ENCODE results near the gene UBE2G2.

DNA sequence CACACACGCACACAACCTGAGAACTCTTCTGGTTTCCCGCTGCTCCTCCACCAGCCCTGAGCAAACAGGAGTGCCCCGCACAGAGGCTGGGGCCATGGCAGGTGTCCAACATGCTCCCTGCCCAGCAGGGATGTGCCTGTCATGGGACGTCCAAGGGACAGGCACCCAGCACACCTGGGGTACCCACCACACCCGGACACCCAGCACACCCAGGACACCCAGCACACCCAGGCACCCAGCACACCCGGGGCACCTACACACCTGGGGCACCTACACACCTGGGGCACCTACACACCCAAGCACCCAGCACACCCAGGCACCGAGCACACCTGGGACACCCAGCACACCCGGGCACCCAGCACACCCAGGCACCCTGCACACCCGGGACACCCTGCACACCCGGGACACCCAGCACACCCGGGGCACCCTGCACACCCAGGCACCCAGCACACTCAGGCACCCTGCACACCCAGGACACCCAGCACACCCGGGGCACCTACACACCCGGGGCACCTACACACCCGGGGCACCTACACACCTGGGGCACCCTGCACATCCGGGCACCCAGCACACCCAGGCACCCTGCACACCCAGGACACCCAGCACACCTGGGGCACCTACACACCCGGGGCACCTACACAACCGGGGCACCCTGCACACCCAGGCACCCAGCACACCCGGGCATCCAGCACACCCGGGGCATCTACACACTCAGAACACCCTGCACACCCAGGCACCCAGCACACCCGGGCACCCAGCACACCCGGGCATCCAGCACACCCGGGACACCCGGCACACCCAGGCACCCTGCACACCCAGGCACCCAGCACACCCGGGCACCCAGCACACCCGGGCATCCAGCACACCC lies 37.9 kb downstream of the UBE2G2 start:
- TF ChIP-seq EZH2 (IDR thresholded peaks at IDR 0.05; ENCODE audit: borderline replicate concordance, low read depth, low read length, severe bottlenecking): no peak
- TF ChIP-seq, protein P1, sequence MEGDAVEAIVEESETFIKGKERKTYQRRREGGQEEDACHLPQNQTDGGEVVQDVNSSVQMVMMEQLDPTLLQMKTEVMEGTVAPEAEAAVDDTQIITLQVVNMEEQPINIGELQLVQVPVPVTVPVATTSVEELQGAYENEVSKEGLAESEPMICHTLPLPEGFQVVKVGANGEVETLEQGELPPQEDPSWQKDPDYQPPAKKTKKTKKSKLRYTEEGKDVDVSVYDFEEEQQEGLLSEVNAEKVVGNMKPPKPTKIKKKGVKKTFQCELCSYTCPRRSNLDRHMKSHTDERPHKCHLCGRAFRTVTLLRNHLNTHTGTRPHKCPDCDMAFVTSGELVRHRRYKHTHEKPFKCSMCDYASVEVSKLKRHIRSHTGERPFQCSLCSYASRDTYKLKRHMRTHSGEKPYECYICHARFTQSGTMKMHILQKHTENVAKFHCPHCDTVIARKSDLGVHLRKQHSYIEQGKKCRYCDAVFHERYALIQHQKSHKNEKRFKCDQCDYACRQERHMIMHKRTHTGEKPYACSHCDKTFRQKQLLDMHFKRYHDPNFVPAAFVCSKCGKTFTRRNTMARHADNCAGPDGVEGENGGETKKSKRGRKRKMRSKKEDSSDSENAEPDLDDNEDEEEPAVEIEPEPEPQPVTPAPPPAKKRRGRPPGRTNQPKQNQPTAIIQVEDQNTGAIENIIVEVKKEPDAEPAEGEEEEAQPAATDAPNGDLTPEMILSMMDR (IDR thresholded peaks at IDR 0.05; ENCODE audit: extremely low read depth in 1 of 2, insufficient read depth in 1 of 2, low read depth in 1 of 2, low read length in 2 of 2): no peak
